ENCODE results near the gene SEPTIN1.

SEPTIN1 gene

GRCh38 chr16:30377050-30377811 lies 5.1 kb downstream of the SEPTIN1 start:
- no peak for DNase-seq (ENCODE audit: low read depth in 2 of 2)

- DNase-seq (ENCODE audit: low read depth in 2 of 2) = no peak
These were observed 5.9 kb downstream of the SEPTIN1 start for GRCh38 chr16:30376461-30376902.

GRCh38 chr16:30375864-30376263 lies 6.5 kb downstream of the SEPTIN1 start:
- no peak for DNase-seq (ENCODE audit: low read depth in 2 of 2)

- no peak for DNase-seq (ENCODE audit: low read depth in 2 of 2)
These were observed 7.8 kb downstream of the SEPTIN1 start, which contains the start of gene MYL11 for GRCh38 chr16:30374538-30374937. MYL11 (plus strand) TSS chr16:30374802; CDS start chr16:30374858, 56 bp downstream.

- DNase-seq (ENCODE audit: low read depth in 2 of 2) = no peak
These were observed 9.6 kb downstream of the SEPTIN1 start for GRCh38 chr16:30372725-30373124.

GRCh38 chr16:30372038-30372712 lies 10.2 kb downstream of the SEPTIN1 start:
- no peak for DNase-seq (ENCODE audit: low read depth in 2 of 2)

GRCh38 chr16:30371248-30371816 lies 11.0 kb downstream of the SEPTIN1 start:
- DNase-seq (ENCODE audit: low read depth in 2 of 2) = no peak

- peak; percentile 96 to 99 for DNase-seq (ENCODE audit: low read depth in 2 of 2)
These were observed 11.7 kb downstream of the SEPTIN1 start, which contains the start of gene TBC1D10B for GRCh38 chr16:30370456-30371247. TBC1D10B (minus strand) TSS chr16:30370494; CDS start chr16:30370183, 311 bp downstream.

- no peak for DNase-seq (ENCODE audit: low read depth in 2 of 2)
These were observed 12.4 kb downstream of the SEPTIN1 start for GRCh38 chr16:30369938-30370455.

GRCh38 chr16:30369091-30369937 lies 13.0 kb downstream of the SEPTIN1 start:
- no peak for DNase-seq (ENCODE audit: low read depth in 2 of 2)

GRCh38 chr16:30368792-30369090 lies 13.6 kb downstream of the SEPTIN1 start:
- DNase-seq (ENCODE audit: low read depth in 2 of 2) = no peak

GRCh38 chr16:30368122-30368791 lies 14.1 kb downstream of the SEPTIN1 start:
- DNase-seq (ENCODE audit: low read depth in 2 of 2) = no peak

- no peak for DNase-seq (ENCODE audit: low read depth in 2 of 2)
These were observed 14.9 kb downstream of the SEPTIN1 start for GRCh38 chr16:30367349-30368009.

GRCh38 chr16:30366511-30366910 lies 15.8 kb downstream of the SEPTIN1 start:
- no peak for DNase-seq (ENCODE audit: low read depth in 2 of 2)

GRCh38 chr16:30365200-30365599 lies 17.2 kb downstream of the SEPTIN1 start:
- DNase-seq (ENCODE audit: low read depth in 2 of 2) = no peak

- DNase-seq (ENCODE audit: low read depth in 2 of 2) = no peak
These were observed 21.2 kb downstream of the SEPTIN1 start for GRCh38 chr16:30361180-30361579.

- DNase-seq (ENCODE audit: low read depth in 2 of 2) = no peak
These were observed 22.5 kb downstream of the SEPTIN1 start for GRCh38 chr16:30359871-30360170.

- no peak for DNase-seq (ENCODE audit: low read depth in 2 of 2)
These were observed 23.1 kb downstream of the SEPTIN1 start for GRCh38 chr16:30358990-30359870.

- DNase-seq (ENCODE audit: low read depth in 2 of 2) = no peak
These were observed 23.8 kb downstream of the SEPTIN1 start for GRCh38 chr16:30358577-30358936.

All from stimulated activated CD8-positive, alpha-beta memory T cell treated with anti-CD3 and anti-CD28 coated beads, Interleukin-15, amount 100 ng/mL, for 4 hours (primary cell).